K562 (cell line): ENCODE measurements around the gene CPED1. TPM values are rescaled to one million over a fixed set of nuclear protein-coding genes. Genes with fewer than 3 reads are reported as not detected.
A peak's percentile ranks its signal among the peaks of the same experiment; 100 is the strongest.

Experiments
- GABPB2 ChIP-seq: fragments of 250-450 bp; sonication (Bioruptor Pico); conservative IDR thresholded peaks from 2 replicates; pipeline ENCODE4 v1.5.1; 2021; ENCODE audit warnings: mild to moderate bottlenecking
- SREBF2 ChIP-seq: sonication (generic); formaldehyde crosslinking; IDR thresholded peaks from 2 replicates; pipeline ENCODE4 v1.4.0; 2020; ENCODE audit warnings: mild to moderate bottlenecking, missing genetic modification reagents
- TAF9B ChIP-seq: fragments of 450-650 bp; IDR thresholded peaks from 2 replicates; pipeline ENCODE4 v1.6.1; 2018; ENCODE audit warnings: mild to moderate bottlenecking; ENCODE audit not compliant: partially characterized antibody
- TRIM24 ChIP-seq, 2 experiments: fragments of 450-650 bp; IDR thresholded peaks; 2 replicates each; pipeline ENCODE4 v1.6.1; 2016
- ZNF316 ChIP-seq: fragments of 450-650 bp; IDR thresholded peaks from 2 replicates; pipeline ENCODE4 v1.6.1; 2016
- polyA plus RNA-seq, 8 experiments: library from polyadenylated mRNA; depleted of rRNA in 4 of 8; stranded (reverse) in 5 of 8; unstranded in 3 of 8; fragments of >200 nt; fragmentation: Nextera tagmentation in 2 of 8; fragmentation: Illumina TruSeq in 1 of 8; extraction: Ambion mirVana in 2 of 8; extraction: Trizol in 1 of 8; gene quantifications; 2 replicates each; pipeline versions ENCODE4 v1.2.1 to v1.2.3, GENCODE V29; 2011 to 2014; ENCODE audit warnings: inconsistent platforms in 1 of 8, missing spikeins in 1 of 8
- total RNA-seq, 7 experiments: library from RNA; depleted of rRNA in 6 of 7; stranded (reverse); fragments of >200 nt in 6 of 7; fragmentation: Illumina TruSeq in 2 of 7; extraction: Trizol in 2 of 7; gene quantifications; 2 replicates each; pipeline versions ENCODE4 v1.2.1 to v1.2.3, GENCODE V29; 2011 to 2021; ENCODE audit warnings: low replicate concordance in 1 of 7
- TF ChIP-seq, protein P1 (sequence below), 2 experiments: fragments of 450-650 bp; conservative IDR thresholded peaks; 2 replicates each; pipeline ENCODE4 v1.6.1; 2017; ENCODE audit warnings: mild to moderate bottlenecking in 2 of 2, moderate library complexity in 2 of 2
- TF ChIP-seq, protein P2 (sequence below): sonication (generic); formaldehyde crosslinking; IDR thresholded peaks from 2 replicates; pipeline ENCODE4 v1.8.1; 2023; ENCODE audit warnings: missing genetic modification reagents, mild to moderate bottlenecking, borderline replicate concordance
- TF ChIP-seq, protein P3 (sequence below): fragments of 450-650 bp; IDR thresholded peaks from 2 replicates; pipeline ENCODE4 v1.6.1; 2016
- TF ChIP-seq, protein P4 (sequence below), 2 experiments: fragments of 450-650 bp in 1 of 2; sonication (generic) in 1 of 2; formaldehyde crosslinking in 1 of 2; IDR thresholded peaks; 2 replicates each; pipeline versions ENCODE4 v1.7.1 to v1.9.0; 2016 to 2022; ENCODE audit warnings: inconsistent platforms in 1 of 2, mild to moderate bottlenecking in 1 of 2, missing genetic modification reagents in 1 of 2

Gene CPED1
- total and polyA plus RNA-seq, 9 of the 15 experiments (the other 6 are each of a cell fraction or from before 2014, with no cell fraction given), result 195 to 393 (median 290) TPM

DNA sequence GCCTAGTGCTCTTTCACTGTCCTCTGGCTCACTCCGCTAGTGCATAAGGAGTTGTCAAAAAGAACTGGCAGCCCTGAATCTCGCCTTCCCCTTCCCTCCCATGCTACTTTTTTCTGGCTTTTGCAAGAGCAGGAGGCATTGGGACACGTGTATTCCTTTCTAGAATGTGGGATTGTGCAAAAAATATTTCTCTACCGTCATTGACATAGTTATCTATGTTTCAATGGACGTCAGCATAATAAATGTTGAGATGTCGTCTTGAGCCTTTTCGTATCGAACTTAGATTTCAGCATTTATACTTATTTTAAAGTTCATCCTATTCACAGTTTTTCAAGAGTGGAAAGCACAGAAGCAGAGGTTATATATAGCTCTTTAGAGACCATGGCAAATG lies 37.2 kb upstream of the CPED1 start (continued):
- TF ChIP-seq, protein P1, sequence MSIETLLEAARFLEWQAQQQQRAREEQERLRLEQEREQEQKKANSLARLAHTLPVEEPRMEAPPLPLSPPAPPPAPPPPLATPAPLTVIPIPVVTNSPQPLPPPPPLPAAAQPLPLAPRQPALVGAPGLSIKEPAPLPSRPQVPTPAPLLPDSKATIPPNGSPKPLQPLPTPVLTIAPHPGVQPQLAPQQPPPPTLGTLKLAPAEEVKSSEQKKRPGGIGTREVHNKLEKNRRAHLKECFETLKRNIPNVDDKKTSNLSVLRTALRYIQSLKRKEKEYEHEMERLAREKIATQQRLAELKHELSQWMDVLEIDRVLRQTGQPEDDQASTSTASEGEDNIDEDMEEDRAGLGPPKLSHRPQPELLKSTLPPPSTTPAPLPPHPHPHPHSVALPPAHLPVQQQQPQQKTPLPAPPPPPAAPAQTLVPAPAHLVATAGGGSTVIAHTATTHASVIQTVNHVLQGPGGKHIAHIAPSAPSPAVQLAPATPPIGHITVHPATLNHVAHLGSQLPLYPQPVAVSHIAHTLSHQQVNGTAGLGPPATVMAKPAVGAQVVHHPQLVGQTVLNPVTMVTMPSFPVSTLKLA (conservative IDR thresholded peaks at IDR 0.05), result peak; percentile 21 to 59; a peak in 2 of 4 replicates
- TF ChIP-seq, protein P2, sequence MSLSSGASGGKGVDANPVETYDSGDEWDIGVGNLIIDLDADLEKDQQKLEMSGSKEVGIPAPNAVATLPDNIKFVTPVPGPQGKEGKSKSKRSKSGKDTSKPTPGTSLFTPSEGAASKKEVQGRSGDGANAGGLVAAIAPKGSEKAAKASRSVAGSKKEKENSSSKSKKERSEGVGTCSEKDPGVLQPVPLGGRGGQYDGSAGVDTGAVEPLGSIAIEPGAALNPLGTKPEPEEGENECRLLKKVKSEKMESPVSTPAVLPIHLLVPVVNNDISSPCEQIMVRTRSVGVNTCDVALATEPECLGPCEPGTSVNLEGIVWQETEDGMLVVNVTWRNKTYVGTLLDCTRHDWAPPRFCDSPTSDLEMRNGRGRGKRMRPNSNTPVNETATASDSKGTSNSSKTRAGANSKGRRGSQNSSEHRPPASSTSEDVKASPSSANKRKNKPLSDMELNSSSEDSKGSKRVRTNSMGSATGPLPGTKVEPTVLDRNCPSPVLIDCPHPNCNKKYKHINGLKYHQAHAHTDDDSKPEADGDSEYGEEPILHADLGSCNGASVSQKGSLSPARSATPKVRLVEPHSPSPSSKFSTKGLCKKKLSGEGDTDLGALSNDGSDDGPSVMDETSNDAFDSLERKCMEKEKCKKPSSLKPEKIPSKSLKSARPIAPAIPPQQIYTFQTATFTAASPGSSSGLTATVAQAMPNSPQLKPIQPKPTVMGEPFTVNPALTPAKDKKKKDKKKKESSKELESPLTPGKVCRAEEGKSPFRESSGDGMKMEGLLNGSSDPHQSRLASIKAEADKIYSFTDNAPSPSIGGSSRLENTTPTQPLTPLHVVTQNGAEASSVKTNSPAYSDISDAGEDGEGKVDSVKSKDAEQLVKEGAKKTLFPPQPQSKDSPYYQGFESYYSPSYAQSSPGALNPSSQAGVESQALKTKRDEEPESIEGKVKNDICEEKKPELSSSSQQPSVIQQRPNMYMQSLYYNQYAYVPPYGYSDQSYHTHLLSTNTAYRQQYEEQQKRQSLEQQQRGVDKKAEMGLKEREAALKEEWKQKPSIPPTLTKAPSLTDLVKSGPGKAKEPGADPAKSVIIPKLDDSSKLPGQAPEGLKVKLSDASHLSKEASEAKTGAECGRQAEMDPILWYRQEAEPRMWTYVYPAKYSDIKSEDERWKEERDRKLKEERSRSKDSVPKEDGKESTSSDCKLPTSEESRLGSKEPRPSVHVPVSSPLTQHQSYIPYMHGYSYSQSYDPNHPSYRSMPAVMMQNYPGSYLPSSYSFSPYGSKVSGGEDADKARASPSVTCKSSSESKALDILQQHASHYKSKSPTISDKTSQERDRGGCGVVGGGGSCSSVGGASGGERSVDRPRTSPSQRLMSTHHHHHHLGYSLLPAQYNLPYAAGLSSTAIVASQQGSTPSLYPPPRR (CRISPR knock-in tag), result 0 out of 2 replicates have a peak, but pooled peaks have one; percentile 6
- no peak for TF ChIP-seq TAF9B
- peak; percentile 67 for TF ChIP-seq ZNF316
- no peak for TF ChIP-seq TRIM24 (IDR thresholded peaks at IDR 0.05)
- TF ChIP-seq SREBF2, result no peak
- TF ChIP-seq, protein P3, sequence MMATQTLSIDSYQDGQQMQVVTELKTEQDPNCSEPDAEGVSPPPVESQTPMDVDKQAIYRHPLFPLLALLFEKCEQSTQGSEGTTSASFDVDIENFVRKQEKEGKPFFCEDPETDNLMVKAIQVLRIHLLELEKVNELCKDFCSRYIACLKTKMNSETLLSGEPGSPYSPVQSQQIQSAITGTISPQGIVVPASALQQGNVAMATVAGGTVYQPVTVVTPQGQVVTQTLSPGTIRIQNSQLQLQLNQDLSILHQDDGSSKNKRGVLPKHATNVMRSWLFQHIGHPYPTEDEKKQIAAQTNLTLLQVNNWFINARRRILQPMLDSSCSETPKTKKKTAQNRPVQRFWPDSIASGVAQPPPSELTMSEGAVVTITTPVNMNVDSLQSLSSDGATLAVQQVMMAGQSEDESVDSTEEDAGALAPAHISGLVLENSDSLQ, result no peak
- TF ChIP-seq, protein P4, sequence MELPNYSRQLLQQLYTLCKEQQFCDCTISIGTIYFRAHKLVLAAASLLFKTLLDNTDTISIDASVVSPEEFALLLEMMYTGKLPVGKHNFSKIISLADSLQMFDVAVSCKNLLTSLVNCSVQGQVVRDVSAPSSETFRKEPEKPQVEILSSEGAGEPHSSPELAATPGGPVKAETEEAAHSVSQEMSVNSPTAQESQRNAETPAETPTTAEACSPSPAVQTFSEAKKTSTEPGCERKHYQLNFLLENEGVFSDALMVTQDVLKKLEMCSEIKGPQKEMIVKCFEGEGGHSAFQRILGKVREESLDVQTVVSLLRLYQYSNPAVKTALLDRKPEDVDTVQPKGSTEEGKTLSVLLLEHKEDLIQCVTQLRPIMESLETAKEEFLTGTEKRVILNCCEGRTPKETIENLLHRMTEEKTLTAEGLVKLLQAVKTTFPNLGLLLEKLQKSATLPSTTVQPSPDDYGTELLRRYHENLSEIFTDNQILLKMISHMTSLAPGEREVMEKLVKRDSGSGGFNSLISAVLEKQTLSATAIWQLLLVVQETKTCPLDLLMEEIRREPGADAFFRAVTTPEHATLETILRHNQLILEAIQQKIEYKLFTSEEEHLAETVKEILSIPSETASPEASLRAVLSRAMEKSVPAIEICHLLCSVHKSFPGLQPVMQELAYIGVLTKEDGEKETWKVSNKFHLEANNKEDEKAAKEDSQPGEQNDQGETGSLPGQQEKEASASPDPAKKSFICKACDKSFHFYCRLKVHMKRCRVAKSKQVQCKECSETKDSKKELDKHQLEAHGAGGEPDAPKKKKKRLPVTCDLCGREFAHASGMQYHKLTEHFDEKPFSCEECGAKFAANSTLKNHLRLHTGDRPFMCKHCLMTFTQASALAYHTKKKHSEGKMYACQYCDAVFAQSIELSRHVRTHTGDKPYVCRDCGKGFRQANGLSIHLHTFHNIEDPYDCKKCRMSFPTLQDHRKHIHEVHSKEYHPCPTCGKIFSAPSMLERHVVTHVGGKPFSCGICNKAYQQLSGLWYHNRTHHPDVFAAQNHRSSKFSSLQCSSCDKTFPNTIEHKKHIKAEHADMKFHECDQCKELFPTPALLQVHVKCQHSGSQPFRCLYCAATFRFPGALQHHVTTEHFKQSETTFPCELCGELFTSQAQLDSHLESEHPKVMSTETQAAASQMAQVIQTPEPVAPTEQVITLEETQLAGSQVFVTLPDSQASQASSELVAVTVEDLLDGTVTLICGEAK (IDR thresholded peaks at IDR 0.05), result peak; percentile 61; the same call in 1 of the 2 replicates
- TF ChIP-seq, protein P4 (CRISPR knock-in tag; IDR thresholded peaks at IDR 0.05), result no peak
- no peak for TF ChIP-seq GABPB2 (CRISPR knock-in tag)
